H1 (cell line): Measurements from ENCODE around the gene TNPO3. TPM values are rescaled to one million over a fixed set of nuclear protein-coding genes. Genes with fewer than 3 reads are reported as not detected.

ENCODE experiments used
- CTCF ChIA-PET: fragments of 300-600 bp; sonication (Branson Sonifier 250); formaldehyde crosslinking; loops from one replicate; lab custom pipeline; 2021; ENCODE audit not compliant: partially characterized antibody; lab: Charles Lee
- POLR2A ChIA-PET: fragments of 300-600 bp; sonication (Branson Sonifier 250); formaldehyde crosslinking; loops from one replicate; lab custom pipeline; 2021; ENCODE audit warnings: inconsistent platforms; ENCODE audit not compliant: partially characterized antibody; lab: Charles Lee
- DNase-seq, 2 experiments: peaks; one replicate each; pipeline versions ENCODE4 v3.0.0 to v3.0.0-alpha.2; 2010 to 2022; ENCODE audit warnings: low spot score in 2 of 2, low read depth in 1 of 2, mixed read lengths in 1 of 2
- FAIRE-seq: peaks from 2 replicates; lab custom pipeline; 2011; peaks lifted over from hg19 to GRCh38; lab: Jason Lieb, UNC
- H2AFZ ChIP-seq: 2 replicates; pipeline ENCODE4 v1.8.1; 2012; ENCODE audit warnings: low read length, inconsistent platforms
- H2AK5ac ChIP-seq: 2 replicates; pipeline ENCODE4 v1.6.1; 2013; ENCODE audit warnings: low read depth, low read length
- H2BK120ac ChIP-seq: replicated peaks from 2 replicates; pipeline ENCODE3; 2013; ENCODE audit warnings: low read depth, low read length, inconsistent platforms
- H2BK12ac ChIP-seq: 2 replicates; pipeline ENCODE4 v1.6.1; 2013; ENCODE audit warnings: low read depth, low read length
- H2BK15ac ChIP-seq: 2 replicates; pipeline ENCODE4 v1.6.1; 2013; ENCODE audit warnings: low read length
- H2BK20ac ChIP-seq: 2 replicates; pipeline ENCODE4 v1.6.1; 2013; ENCODE audit warnings: low read length
- H2BK5ac ChIP-seq: 2 replicates; pipeline ENCODE4 v1.6.1; 2013; ENCODE audit warnings: low read depth, low read length
- H3K14ac ChIP-seq: 2 replicates; pipeline ENCODE4 v1.6.1; 2013; ENCODE audit warnings: inconsistent platforms; ENCODE audit not compliant: insufficient read length
- H3K18ac ChIP-seq: 2 replicates; pipeline ENCODE4 v1.6.1; 2013; ENCODE audit warnings: low read length; ENCODE audit errors: extremely low read depth
- H3K23ac ChIP-seq: 2 replicates; pipeline ENCODE4 v1.6.1; 2013; ENCODE audit warnings: inconsistent platforms; ENCODE audit not compliant: insufficient read length
- H3K23me2 ChIP-seq: 2 replicates; pipeline ENCODE4 v1.6.1; 2013; ENCODE audit warnings: low read depth, low read length
- H3K27ac ChIP-seq: 2 replicates; pipeline ENCODE4 v1.6.1; 2011; ENCODE audit warnings: low read depth, low read length, inconsistent platforms
- H3K27me3 ChIP-seq, 4 experiments: replicated peaks in 1 of 4; 1 replicate in 1 of 4; 2 replicates in 3 of 4; pipeline versions ENCODE4 v1.6.1 to v1.8.1; 2011 to 2013; ENCODE audit warnings: low read length in 3 of 4, mild to moderate bottlenecking in 3 of 4, inconsistent platforms in 2 of 4, mixed read lengths in 2 of 4, moderate library complexity in 1 of 4; ENCODE audit not compliant: control insufficient read depth in 3 of 4, insufficient read depth in 3 of 4; ENCODE audit errors: extremely low read depth in 1 of 4
- H3K36me3 ChIP-seq, 4 experiments: 2 replicates each; pipeline versions ENCODE4 v1.6.1 to v1.8.1; 2011 to 2013; ENCODE audit warnings: mild to moderate bottlenecking in 4 of 4, low read length in 3 of 4, moderate library complexity in 2 of 4, control low read depth in 1 of 4, inconsistent platforms in 1 of 4; ENCODE audit not compliant: insufficient read depth in 4 of 4, control insufficient read depth in 2 of 4
- H3K4ac ChIP-seq: replicated peaks from 2 replicates; pipeline ENCODE3; 2013; ENCODE audit warnings: low read length, low read depth, mixed read lengths, inconsistent platforms; ENCODE audit not compliant: insufficient read length
- H3K4me1 ChIP-seq, 4 experiments: replicated peaks in 1 of 4; 1 replicate in 1 of 4; 2 replicates in 3 of 4; pipeline versions ENCODE4 v1.6.1 to v1.8.1; 2011 to 2013; ENCODE audit warnings: low read length in 3 of 4, inconsistent platforms in 2 of 4, mixed read lengths in 1 of 4; ENCODE audit not compliant: insufficient read depth in 4 of 4, control insufficient read depth in 3 of 4
- H3K4me2 ChIP-seq, 2 experiments: 2 replicates each; pipeline versions ENCODE4 v1.6.1 to v1.8.1; 2011 to 2013; ENCODE audit warnings: low read depth in 2 of 2, low read length in 2 of 2, control low read depth in 1 of 2, inconsistent platforms in 1 of 2, mild to moderate bottlenecking in 1 of 2; ENCODE audit not compliant: insufficient read depth in 1 of 2
- H3K4me3 ChIP-seq, 4 experiments: fragments of 200-600, 300-600 bp in 1 of 4; sonication (generic), shearing (Covaris generic), sonication (Bioruptor Twin) in 1 of 4; 2 replicates each; pipeline versions ENCODE4 v1.5.1 to v1.8.1; 2011 to 2016; ENCODE audit warnings: low read length in 4 of 4, low read depth in 3 of 4, control low read depth in 2 of 4, inconsistent platforms in 2 of 4, mild to moderate bottlenecking in 2 of 4, mixed read lengths in 1 of 4, moderate library complexity in 1 of 4; ENCODE audit not compliant: insufficient read depth in 2 of 4; ENCODE audit errors: extremely low read depth in 1 of 4
- H3K56ac ChIP-seq: replicated peaks from 2 replicates; pipeline ENCODE3; 2013; ENCODE audit warnings: low read depth, mild to moderate bottlenecking, mixed read lengths, low read length, inconsistent platforms; ENCODE audit not compliant: insufficient read length
- H3K79me1 ChIP-seq: 2 replicates; pipeline ENCODE4 v1.6.1; 2013; ENCODE audit warnings: low read depth, low read length, control low read depth
- H3K79me2 ChIP-seq, 2 experiments: 2 replicates each; pipeline versions ENCODE4 v1.6.1 to v1.8.1; 2012 to 2013; ENCODE audit warnings: low read length in 2 of 2, mild to moderate bottlenecking in 2 of 2, inconsistent platforms in 1 of 2; ENCODE audit not compliant: insufficient read depth in 2 of 2, control insufficient read depth in 1 of 2
- H3K9ac ChIP-seq, 4 experiments: replicated peaks in 1 of 4; 1 replicate in 1 of 4; 2 replicates in 3 of 4; pipeline versions ENCODE4 v1.6.1 to v1.8.1; 2011 to 2013; ENCODE audit warnings: low read depth in 3 of 4, low read length in 3 of 4, control low read depth in 2 of 4, mild to moderate bottlenecking in 2 of 4, moderate library complexity in 2 of 4, inconsistent platforms in 1 of 4; ENCODE audit errors: extremely low read depth in 1 of 4
- H3K9me3 ChIP-seq, 2 experiments: 2 replicates each; pipeline versions ENCODE4 v1.6.1 to v1.8.1; 2012 to 2013; ENCODE audit warnings: mild to moderate bottlenecking in 2 of 2, moderate library complexity in 2 of 2, control low read depth in 1 of 2, inconsistent platforms in 1 of 2, low read depth in 1 of 2, low read length in 1 of 2, mixed read lengths in 1 of 2; ENCODE audit not compliant: insufficient read depth in 2 of 2
- H4K20me1 ChIP-seq, 2 experiments: replicated peaks in 1 of 2; 2 replicates each; pipeline versions ENCODE3 to v1.8.1; 2011 to 2013; ENCODE audit warnings: inconsistent platforms in 2 of 2, low read length in 2 of 2, mild to moderate bottlenecking in 1 of 2; ENCODE audit not compliant: insufficient read depth in 2 of 2, control insufficient read depth in 1 of 2
- H4K5ac ChIP-seq: 2 replicates; pipeline ENCODE4 v1.6.1; 2013; ENCODE audit warnings: low read length, low read depth, mixed read lengths, inconsistent platforms; ENCODE audit not compliant: insufficient read length
- H4K8ac ChIP-seq: 2 replicates; pipeline ENCODE4 v1.8.0; 2013; ENCODE audit warnings: mild to moderate bottlenecking, moderate library complexity, low read length, inconsistent platforms; ENCODE audit not compliant: insufficient read depth; ENCODE audit errors: extremely low read depth
- H4K91ac ChIP-seq: replicated peaks from 2 replicates; pipeline ENCODE3; 2013; ENCODE audit warnings: low read length, mixed read lengths, inconsistent platforms; ENCODE audit not compliant: insufficient read length
- KDM1A ChIP-seq: fragments of 200-600, 300-600 bp; sonication (generic); IDR thresholded peaks from 2 replicates; pipeline ENCODE4 v1.7.1; 2016; ENCODE audit warnings: mild to moderate bottlenecking, low read length, borderline replicate concordance
- RFX5 ChIP-seq: IDR thresholded peaks from 2 replicates; pipeline ENCODE4 v1.6.1; 2011; ENCODE audit warnings: low read depth, low read length, improper control_type of control experiment, borderline replicate concordance
- WGBS, 2 experiments: shearing (Covaris generic) in 1 of 2; methylation state at CpG; one replicate each; pipeline versions ENCODE4 v1.1.6 to v1.1.7; 2013 to 2015; ENCODE audit warnings: low lambda C conversion rate in 2 of 2, mixed read lengths in 2 of 2, inconsistent platforms in 1 of 2, low coverage in 1 of 2, missing lambda C conversion rate in 1 of 2; ENCODE audit not compliant: insufficient replicate concordance in 2 of 2, insufficient coverage in 1 of 2, insufficient read length in 1 of 2; ENCODE audit errors: extremely low coverage in 1 of 2, missing lambda C conversion rate in 1 of 2; 5-methylcytosine and 5-hydroxymethylcytosine counted together
- polyA plus RNA-seq, 7 experiments: library from polyadenylated mRNA; depleted of rRNA in 3 of 7; stranded (reverse) in 5 of 7; unstranded in 2 of 7; fragments of >200 nt in 5 of 7; fragments of 200-250 nt in 2 of 7; gene quantifications; 1 replicate in 5 of 7; 2 replicates in 1 of 7; 4 replicates in 1 of 7; pipeline versions ENCODE4 v1.2.1 to v1.2.3, GENCODE V29; 2011 to 2013; ENCODE audit warnings: missing spikeins in 2 of 7, mixed read lengths in 2 of 7
- total RNA-seq: library from RNA; stranded (reverse); fragmentation: NEBNext Ultra II Directional; extraction: Animal tissue kit (Norgen Biotek cat#: 25700); gene quantifications from 2 replicates; pipeline ENCODE4 v1.2.1, GENCODE V29; 2021

The TNPO3 gene
- total and polyA plus RNA-seq, 2 of the 8 experiments (the other 6 are each of a cell fraction or from before 2014, with no cell fraction given), result 67.6 to 99.2 TPM

DNA sequence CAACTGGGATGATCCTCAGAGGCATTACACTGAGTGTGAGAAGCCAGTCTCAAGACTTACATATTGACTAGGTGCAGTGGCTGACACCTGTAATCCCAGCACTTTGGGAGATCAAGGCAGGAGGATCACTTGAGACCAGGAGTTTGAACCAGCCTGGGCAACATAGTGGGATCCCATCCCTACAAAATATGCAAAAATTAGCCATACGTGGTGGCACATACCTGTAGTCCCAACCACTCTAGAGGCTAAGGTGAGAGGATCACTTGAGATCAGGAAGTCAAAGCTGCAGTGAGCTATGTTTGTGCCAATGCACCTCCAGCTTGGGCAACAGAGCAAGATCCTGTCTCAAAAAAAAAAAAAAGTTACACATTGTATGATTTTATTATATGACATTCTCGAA, 23.5 kb upstream of the TNPO3 start:
- Histone ChIP-seq H3K18ac (no peak overlapping the region), H3K4me2 (no peak overlapping the region), H3K56ac (no peak overlapping the region), H2AK5ac (no peak overlapping the region), H2BK120ac (no peak overlapping the region), H2BK12ac (no peak overlapping the region), H3K14ac (no peak overlapping the region), H4K8ac (no peak overlapping the region), H2BK20ac (no peak overlapping the region), H3K4ac (no peak overlapping the region), H3K36me3 (no peaks in the 10 kb centered on the region), H2AFZ (no peak overlapping the region), H3K27ac (no peak overlapping the region), H3K23me2 (no peaks in the 10 kb centered on the region), H3K9me3 (no peaks in the 10 kb centered on the region; a peak in 1 of 4 replicates), H3K79me2 (no peaks in the 10 kb centered on the region), H4K20me1 (no peaks in the 10 kb centered on the region), H3K4me1 (no peaks in the 10 kb centered on the region), H3K9ac (no peak overlapping the region), H4K5ac (no peak overlapping the region), H3K27me3 (no peaks in the 10 kb centered on the region), H3K79me1 (no peaks in the 10 kb centered on the region), H4K91ac (no peak overlapping the region), H3K23ac (no peak overlapping the region), H2BK15ac (no peak overlapping the region), H2BK5ac (no peak overlapping the region), H3K4me3 (no peak overlapping the region)
- POLR2A ChIA-PET, result interaction anchor here (1.4 kb wide), 1 partner anchor 23 kb away, joined by 4 read pairs; the partner anchor contains the start of gene TNPO3
- DNase-seq (no peak), FAIRE-seq (no peak)
- CTCF ChIA-PET, result no interaction called here
- 85% methylated on average over 2 of the region's 2 CpGs; no CpG with 5 or more reads in 1 of the 2 experiments for WGBS, 2 experiments
- TF ChIP-seq RFX5 (no peak), KDM1A (no peak)
